G401.6 (cell line): ENCODE data around the gene RALB.
"Not testable (repeated sequence)": the region's sequence is repeated elsewhere in the genome, so short reads cannot be mapped to it uniquely, and the experiment has no call there.

Experiments
- FAIRE-seq: peaks from 2 replicates; lab custom pipeline; 2012; peaks lifted over from hg19 to GRCh38; lab: Jason Lieb, UNC

Gene RALB

GRCh38 chr2:120316071-120316470 is 63.4 kb downstream of the RALB start:
- no peak for FAIRE-seq

GRCh38 chr2:120316528-120317179 is 64.0 kb downstream of the RALB start:
- FAIRE-seq = no peak

GRCh38 chr2:120317180-120317533 is 64.5 kb downstream of the RALB start:
- FAIRE-seq = no peak

- FAIRE-seq = no peak
Observed at GRCh38 chr2:120317916-120318315, 65.3 kb downstream of the RALB start.

- FAIRE-seq = no peak
Observed at GRCh38 chr2:120318626-120319025, 66.0 kb downstream of the RALB start.

GRCh38 chr2:120319123-120319522 is 66.5 kb downstream of the RALB start:
- no peak for FAIRE-seq

- FAIRE-seq = no peak
Observed at GRCh38 chr2:120319686-120320317, 67.2 kb downstream of the RALB start.

GRCh38 chr2:120320318-120320851 is 67.7 kb downstream of the RALB start:
- FAIRE-seq = no peak

GRCh38 chr2:120320887-120321556 is 68.4 kb downstream of the RALB start:
- FAIRE-seq = not testable (repeated sequence)

- FAIRE-seq = no peak
Observed at GRCh38 chr2:120321721-120322284, 69.2 kb downstream of the RALB start.

- no peak for FAIRE-seq
Observed at GRCh38 chr2:120322329-120322728, 69.7 kb downstream of the RALB start.

- no peak for FAIRE-seq
Observed at GRCh38 chr2:120323214-120323613, 70.6 kb downstream of the RALB start.

- FAIRE-seq = no peak
Observed at GRCh38 chr2:120323807-120324399, 71.3 kb downstream of the RALB start.

- FAIRE-seq = no peak
Observed at GRCh38 chr2:120324933-120325332, 72.3 kb downstream of the RALB start.

- no peak for FAIRE-seq
Observed at GRCh38 chr2:120326066-120326465, 73.4 kb downstream of the RALB start.

- no peak for FAIRE-seq
Observed at GRCh38 chr2:120330946-120331822, 78.5 kb downstream of the RALB start.

- no peak for FAIRE-seq
Observed at GRCh38 chr2:120331903-120332302, 79.3 kb downstream of the RALB start.

- no peak for FAIRE-seq
Observed at GRCh38 chr2:120332384-120332783, 79.7 kb downstream of the RALB start.

GRCh38 chr2:120334068-120334467 is 81.4 kb downstream of the RALB start:
- no peak for FAIRE-seq

GRCh38 chr2:120336749-120337148 is 84.1 kb downstream of the RALB start:
- no peak for FAIRE-seq

- FAIRE-seq = no peak
Observed at GRCh38 chr2:120338015-120338414, 85.4 kb downstream of the RALB start.

- no peak for FAIRE-seq
Observed at GRCh38 chr2:120341977-120342376, 89.3 kb downstream of the RALB start.
